NCI-H1436 (cell line): ENCODE measurements around the gene THBS4.

ENCODE experiments used
- DNase-seq: peaks from one replicate; lab custom pipeline; 2025; lab: John Stamatoyannopoulos, UW

THBS4 gene

GRCh38 chr5:80034962-80035821 lies at the start of gene THBS4:
Gene THBS4, plus strand, starts transcription at chr5:80035348. Its CDS starts 190 bp downstream, at chr5:80035538.
- no peak for DNase-seq

DNA sequence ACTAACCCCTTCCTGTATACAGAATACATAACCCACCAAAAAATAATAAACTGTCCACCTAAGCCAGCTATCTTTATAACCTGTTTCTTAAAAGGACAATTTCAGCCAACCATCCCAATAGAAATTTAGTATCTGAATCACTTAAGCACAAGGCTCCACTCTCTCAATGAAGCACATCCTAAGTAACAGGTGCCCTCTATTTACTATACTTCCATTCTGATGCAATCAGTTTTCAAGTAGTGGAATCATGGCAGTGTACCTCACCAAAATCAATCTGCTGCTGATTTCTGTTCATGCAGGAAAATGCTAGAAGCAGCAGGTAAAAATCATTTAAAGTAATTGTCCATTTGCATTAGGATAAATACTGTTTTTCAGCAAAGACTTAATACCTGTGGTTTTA lies 48.9 kb upstream of the THBS4 start:
- DNase-seq, result no peak

- DNase-seq, result no peak
These were observed 44.9 kb upstream of the THBS4 start for GRCh38 chr5:79990205-79990597.

GRCh38 chr5:79990598-79991507 lies 44.3 kb upstream of the THBS4 start, which contains the start of gene MTX3:
Gene MTX3, minus strand, starts transcription at chr5:79991262. Its CDS starts 24 bp downstream, at chr5:79991238.
- DNase-seq, result peak; percentile 94

DNA sequence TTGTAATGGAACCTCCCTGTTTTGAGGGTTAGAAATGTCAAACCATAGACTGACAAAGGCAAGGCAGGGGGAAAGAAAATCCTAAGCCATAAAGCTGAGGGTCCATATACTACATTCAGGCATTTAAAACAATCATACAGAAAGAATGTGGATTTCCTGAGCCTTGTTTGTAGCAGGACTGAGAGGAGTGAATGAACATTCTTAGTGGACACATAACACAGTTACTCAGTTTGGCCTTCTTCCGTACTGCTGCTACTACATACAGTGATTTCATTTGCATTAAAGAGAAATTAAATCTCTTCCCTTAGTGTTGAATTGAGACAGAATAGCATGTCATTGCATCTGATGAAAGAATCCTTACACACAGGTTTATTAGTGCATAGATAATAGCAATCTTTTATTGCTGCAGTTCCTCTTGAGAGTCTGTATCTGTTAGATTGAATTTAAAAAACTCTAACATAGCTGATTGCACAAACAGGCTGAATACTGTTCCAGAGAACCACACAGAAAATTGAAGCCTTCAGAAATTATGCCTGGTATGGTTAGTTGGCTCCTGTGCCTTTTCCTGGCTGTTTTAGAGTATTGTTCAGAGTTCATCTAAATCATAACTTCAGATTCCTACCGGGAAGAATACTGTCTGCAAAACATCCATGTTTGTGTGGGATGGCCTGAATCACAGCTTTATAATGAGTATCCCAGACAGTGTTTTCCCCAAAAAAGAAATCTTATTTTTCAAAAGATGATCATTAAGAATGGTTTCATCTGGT lies 42.1 kb upstream of the THBS4 start:
- no peak for DNase-seq

DNA sequence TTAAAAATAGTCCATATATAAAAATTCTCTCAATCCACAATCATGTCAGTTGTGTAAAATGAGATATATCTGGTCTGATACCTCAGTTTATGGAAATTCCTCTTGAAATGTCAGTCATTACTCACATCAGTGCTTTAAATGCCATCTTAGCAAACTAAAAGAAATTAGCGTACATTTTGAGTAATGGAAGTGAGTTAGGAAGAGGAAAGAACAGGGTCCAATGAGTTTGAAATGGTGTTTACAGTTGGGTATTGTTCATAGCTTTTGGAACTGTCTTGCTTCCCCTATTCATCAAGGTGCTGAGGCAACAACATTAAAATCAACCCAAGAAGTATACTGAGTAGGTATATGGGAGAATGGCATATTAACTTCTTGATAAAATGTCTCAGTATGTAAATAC lies 35.4 kb upstream of the THBS4 start:
- no peak for DNase-seq

DNA sequence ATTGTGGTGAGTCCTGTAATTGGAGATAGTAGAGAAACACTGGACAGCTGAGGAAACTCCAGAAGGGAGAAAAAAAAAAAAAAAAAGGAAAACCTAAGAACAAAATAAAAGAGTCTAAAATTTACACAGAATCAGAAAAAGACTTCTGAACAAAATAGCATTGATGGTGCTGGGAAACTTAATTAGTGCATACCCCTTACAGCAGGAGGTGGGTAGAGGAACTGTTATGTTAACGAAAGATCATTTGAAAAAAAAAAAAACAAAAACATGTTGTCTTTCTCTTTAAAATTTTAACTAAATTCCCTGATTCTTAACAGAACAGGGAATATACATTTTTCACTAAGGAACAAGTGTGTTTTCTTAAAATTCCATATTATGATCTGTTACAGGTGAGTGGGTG lies 32.5 kb upstream of the THBS4 start:
- DNase-seq, result no peak

DNA sequence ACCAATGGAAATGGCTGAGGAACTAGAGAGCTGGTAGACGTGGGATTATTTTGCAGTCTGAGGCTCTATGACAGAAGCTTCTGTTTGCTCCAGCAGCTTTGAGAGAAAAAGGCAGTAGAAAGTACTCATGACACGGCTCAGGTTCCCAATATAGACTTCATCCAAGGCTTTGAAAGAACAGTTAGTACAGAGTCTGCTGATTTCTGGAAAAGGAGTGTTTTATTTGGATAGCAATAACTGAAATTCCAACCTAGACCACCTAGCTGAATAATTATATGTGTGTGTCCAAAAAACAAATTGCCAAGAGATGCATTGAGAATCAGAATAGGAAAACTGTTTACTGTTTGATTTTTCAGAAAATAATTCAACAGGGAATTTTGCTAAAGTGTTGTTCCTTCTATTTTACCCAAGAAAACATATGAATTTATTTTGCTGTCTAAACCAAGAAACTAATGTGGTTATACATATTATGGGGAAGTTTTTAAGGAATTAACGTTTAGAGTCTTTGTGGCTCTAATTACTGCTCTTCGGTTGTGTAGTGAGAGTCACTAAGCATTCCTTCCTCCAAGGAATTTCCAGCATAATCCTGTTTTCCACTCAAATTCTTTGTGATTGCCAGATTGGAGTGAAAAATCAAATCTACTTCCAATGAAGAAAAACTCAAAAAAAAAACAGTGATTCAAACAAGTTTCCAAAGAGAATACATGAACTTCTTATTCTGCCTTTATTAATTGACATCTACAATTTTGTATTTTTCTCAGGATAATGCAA lies 26.0 kb upstream of the THBS4 start:
- no peak for DNase-seq

DNA sequence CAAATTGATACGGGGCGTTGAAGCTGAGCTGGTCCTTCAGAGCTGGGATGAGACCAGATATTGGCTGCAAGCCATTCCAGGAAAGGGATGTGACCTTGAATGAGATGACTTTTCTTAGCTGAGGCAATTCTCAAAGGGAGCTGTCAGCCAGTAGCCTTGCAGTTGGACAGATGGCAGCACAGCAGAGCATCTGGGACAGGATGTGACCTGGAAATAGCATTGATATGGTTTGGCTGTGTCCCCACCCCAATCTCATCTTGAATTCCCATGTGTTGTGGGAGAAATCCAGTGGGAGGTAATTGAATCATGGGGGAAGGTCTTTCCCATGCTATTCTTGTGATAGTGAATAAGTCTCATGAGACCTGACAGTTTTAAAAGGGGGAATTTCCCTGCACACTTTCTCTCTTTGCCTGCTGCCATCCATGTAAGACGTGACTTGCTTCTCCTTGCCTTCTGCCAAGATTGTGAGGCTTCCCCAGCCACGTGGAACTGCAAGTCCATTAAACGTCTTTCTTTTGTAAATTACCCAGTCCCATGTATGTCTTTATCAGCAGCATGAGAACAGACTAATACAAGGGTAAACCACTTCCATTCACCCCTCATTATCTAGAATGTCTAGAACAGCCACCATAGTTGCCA lies 24.3 kb upstream of the THBS4 start:
- DNase-seq, result no peak

GRCh38 chr5:80025069-80025468 lies 10.1 kb upstream of the THBS4 start:
- DNase-seq, result no peak

GRCh38 chr5:80026841-80027240 lies 8.3 kb upstream of the THBS4 start:
- DNase-seq, result no peak

DNA sequence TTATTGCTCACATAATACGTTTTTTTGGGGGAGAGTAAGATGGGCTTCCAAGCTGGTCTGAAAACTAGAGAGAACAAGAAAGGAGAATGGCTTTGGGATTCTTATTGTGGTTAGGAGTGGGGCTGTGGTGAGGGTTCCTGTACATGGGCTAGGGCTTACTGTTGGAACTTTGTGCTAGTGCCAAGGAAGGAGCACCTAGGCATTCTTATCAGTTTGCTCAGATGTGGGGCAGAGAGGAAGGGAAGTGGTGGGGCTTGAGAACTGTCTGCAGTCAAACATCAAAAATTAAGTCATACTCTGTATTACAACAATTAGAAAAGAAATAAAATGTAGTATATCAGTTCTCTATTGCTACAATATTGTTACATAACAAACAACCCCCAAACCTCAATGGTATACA lies 4.0 kb upstream of the THBS4 start:
- DNase-seq, result no peak

- no peak for DNase-seq
These were observed 1.6 kb upstream of the THBS4 start for GRCh38 chr5:80033513-80033912.

- no peak for DNase-seq
These were observed 589 bp upstream of the THBS4 start for GRCh38 chr5:80034559-80034958.

GRCh38 chr5:80035839-80036238 lies 691 bp downstream of the THBS4 start:
- DNase-seq, result no peak

- no peak for DNase-seq
These were observed 1.5 kb downstream of the THBS4 start for GRCh38 chr5:80036615-80037014.

DNA sequence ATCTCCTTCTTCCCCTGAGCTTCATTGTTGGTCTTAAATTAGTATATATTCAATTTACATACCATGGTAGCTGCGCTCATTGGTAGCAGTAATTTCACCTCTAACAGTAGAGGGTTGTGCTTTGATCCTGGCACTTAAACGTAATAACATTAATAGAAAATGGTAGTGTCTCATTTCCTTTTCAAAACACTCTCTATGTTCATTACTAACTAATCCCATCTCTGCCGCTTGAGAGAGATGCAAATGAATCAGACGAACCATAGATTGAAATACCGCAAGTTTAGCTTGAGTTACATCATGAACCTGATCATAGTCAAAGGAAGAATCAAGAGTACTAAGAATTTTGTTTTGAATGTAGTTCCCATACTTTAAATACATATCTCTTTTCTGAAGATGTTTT lies 2.2 kb downstream of the THBS4 start:
- no peak for DNase-seq

DNA sequence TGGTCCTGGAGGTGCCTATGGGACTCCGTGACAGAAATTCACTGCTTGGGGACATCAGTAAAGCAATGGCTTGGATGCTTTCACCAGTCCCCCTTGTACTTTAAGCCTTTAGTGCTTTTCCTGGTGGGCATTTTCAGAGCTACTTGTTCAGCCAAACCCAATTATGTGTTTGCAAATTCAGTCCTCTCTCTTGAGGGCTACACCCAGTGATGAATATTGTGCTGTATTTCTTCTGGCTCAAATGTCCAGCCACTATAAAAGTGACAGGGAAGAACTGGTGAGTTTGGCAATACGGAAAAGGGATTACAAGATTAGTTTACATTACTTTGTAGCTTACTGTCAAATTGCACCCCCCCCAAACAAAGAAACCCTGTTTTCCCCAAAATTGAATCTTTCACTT lies 4.5 kb downstream of the THBS4 start:
- no peak for DNase-seq

GRCh38 chr5:80041527-80041926 lies 6.4 kb downstream of the THBS4 start:
- DNase-seq, result no peak

DNA sequence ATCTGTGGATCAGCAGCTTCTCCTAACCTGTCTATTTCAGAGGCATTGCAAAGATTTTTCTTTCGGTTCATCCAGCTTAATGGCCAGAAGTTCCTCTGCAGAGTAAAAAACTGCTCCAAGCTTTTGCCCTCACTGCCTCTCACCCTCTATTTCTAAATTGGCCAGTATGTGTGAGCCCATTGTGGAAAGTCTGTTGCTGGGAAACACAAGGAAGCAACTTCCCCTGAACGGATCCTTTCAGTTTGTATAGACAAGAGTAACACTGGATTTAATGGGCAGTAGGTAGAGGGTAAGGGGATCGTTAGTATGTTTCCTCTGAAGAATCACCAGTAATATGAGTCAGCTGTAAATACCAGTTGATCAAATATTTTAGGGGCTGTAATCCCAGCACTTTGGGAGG lies 7.2 kb downstream of the THBS4 start:
- DNase-seq, result no peak

DNA sequence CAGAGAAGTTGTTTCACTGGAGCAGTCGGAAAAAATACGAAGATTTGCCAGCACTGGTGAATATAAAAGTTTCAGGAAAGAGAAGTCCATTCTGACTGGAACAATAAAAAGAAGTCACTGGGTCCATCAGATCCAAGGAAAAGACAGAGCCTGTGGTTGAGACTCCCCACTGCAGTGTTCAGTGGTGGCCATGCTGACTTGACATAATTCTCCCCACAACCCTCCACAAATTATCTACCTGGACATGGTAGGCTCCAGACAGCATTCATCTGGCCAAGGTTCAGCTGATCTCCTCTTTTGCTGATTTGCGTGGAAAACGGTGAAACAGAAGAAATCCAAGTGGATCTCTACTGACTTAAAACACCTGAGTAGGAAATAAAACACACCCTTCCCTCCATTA lies 8.0 kb downstream of the THBS4 start:
- no peak for DNase-seq
